GM20431 (cell line): ENCODE measurements around the gene CBLN3.

Experiments
- in situ Hi-C: fragments of 300-500 bp; cut with MseI, MboI; formaldehyde crosslinking; loops from one replicate; pipeline ENCODE4 v1.15.0; 2020; ENCODE audit warnings: low sequenced_read_pairs; ENCODE audit not compliant: unreplicated experiment

CBLN3 gene

DNA sequence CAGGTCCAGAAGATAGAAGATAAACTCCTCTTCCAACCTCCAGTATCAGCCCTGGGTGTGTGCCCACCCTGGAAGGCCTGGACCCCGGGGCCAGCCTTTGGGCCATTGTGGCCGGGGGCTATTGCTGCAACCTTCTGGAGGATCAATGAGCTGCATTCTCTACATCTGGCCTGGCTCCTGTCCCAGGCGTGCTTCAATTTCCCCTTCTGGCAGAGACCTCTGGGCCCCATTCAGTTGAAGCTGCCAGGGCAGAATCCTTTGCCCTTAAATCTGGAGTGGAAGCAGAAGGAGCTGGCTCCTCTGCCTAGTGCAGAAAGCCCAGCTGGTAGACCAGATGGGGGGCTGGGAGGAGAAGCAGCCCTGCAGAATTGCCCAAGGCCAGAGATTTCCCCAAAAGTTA, 20.7 kb downstream of the CBLN3 start:
- in situ Hi-C loops = no loop called here

- in situ Hi-C loops = no loop called here
Observed at GRCh38 chr14:24407608-24408325, 21.7 kb downstream of the CBLN3 start.

- in situ Hi-C loops = no loop called here
Observed at GRCh38 chr14:24406416-24406815, 23.1 kb downstream of the CBLN3 start.

- in situ Hi-C loops = no loop called here
Observed at GRCh38 chr14:24404814-24405213, 24.7 kb downstream of the CBLN3 start.

- in situ Hi-C loops = no loop called here
Observed at GRCh38 chr14:24403294-24403998, 26.0 kb downstream of the CBLN3 start.

DNA sequence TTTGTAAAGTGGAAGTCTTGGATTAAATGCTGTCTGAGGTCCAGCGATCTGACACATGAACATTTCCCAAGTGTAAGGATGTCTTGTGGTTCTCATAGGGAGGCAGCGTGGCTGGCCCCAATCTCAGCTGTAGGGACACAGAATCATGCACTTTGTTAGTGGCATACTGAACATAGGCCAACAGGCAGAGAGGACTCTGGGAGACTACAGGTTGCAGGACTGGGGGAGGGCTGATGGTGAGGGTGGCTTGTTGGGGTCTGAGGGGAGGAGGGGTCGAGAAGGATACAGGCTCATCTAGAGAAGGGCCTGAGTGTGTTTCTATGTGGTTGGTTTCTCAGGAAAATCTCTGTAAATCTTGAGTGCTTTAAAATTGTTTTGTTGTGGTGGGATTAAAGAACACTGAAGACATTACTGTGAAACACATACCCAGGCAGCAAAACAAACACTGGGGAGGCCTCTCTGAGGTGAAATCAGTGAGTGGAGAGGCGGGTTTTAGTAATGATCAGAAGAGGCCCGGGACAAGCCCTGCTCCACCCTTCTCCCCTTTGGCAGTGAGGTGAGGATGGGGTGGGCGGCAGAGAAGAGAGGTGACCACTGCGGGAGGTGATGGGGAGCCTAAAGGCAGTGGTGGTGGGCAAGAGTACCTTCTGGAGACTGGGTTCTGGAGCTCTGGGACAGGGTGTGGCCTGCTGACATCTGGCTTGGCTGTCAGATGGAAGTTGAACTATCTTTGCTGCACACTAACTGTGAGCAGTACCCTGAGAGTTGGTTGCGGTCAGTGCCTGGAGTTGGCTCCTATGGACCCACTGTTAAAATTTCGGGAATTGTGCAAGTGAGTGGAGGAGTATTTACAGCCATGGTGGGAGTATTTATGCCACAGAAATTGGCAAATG, 27.4 kb downstream of the CBLN3 start:
- in situ Hi-C loops = no loop called here

GRCh38 chr14:24399999-24400718, 29.3 kb downstream of the CBLN3 start:
- in situ Hi-C loops = no loop called here

GRCh38 chr14:24399447-24399822, 30.0 kb downstream of the CBLN3 start:
- in situ Hi-C loops = no loop called here

GRCh38 chr14:24398653-24399446, 30.6 kb downstream of the CBLN3 start, which contains the start of gene NYNRIN:
Gene NYNRIN (plus strand): TSS chr14:24399003. CDS start chr14:24399247, 244 bp downstream.
- in situ Hi-C loops = no loop called here

DNA sequence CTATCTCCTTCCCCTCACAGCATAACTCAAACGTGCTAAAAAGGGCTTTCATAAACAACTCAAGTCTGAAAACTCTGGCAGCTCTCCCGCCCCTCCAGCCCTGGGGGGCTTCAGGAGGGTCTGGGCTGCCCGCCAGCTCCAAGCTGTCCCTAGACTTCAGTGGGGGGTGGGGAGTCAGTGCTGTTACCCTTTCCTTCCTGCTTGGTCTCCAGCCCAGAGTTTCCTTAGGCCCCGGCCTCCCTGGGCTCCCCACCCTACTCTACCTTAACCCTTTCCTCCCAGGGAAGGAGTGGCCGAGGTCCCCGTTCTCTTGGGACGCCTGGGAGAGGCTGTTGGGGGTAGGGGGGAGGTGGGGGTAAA, 31.2 kb downstream of the CBLN3 start:
- in situ Hi-C loops = no loop called here

DNA sequence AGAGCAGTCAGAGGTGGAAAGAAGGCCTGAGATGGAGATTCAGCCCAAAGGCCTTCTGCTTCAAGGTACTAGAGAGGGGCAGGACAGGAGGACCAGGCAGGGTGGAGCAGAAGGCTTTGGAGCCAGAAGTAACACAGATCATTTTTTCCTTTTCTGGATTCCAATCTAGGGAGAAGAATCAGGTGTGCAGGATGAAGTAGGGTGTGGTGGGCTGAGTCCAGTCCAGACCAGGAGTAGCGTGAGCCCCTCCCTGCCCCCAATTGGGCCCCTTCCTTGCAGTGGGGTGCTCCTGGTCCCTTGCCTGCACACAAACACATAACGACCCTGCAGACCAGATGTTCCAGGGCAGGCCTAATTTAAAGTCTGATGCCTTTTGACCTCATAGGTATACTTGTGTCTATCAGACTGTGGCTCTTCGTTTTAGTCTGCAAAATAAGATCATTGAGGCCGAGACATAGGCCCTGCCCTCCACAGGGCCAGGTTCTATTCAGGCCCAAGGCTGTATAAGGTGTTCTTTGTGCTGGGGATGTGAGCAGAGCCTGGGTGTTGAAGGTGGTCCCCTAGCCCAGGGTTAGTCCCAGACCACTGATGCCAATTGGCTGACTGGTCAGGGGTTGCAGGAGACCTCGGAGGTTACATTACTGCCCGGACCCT, 31.7 kb downstream of the CBLN3 start:
- in situ Hi-C loops = no loop called here

GRCh38 chr14:24395609-24396582, 33.6 kb downstream of the CBLN3 start:
- in situ Hi-C loops = no loop called here

GRCh38 chr14:24394275-24394674, 35.2 kb downstream of the CBLN3 start:
- in situ Hi-C loops = no loop called here

- in situ Hi-C loops = no loop called here
Observed at GRCh38 chr14:24392325-24393091, 37.0 kb downstream of the CBLN3 start.

DNA sequence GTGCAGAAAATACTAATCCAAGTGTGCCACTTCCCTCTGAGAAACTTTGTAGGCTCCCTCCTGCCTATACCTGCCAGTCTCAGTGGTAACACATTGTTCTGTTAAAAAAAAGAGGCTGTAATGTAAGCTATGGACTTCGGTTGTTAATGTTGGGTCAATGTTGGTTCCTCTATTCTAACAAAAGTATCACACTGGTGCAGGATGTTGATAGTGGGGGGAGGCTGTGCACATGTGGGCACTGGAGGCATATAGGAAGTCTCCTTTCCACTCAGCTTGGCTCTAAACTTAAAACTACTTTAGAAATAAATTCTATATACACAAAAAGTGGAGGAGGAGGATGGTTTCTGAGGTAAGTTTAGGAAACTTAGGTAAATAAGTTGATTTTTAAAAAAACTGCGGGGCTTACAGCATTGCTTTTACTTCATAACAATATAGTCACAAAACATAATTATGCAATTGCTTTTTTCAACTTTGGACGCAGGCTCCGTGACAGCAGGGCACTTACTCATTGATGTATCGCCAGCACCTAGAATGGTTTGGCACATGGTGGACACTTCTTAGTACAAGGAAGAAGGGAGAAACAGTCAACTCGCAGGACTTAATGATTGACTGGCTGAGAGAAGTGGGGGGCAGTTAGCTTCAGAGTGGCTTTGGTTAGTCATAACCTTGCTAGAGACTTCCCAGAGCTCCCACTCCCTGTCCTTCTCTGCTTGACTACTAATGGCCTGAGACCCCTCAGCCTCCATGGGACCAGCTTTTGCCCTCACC, 38.6 kb downstream of the CBLN3 start:
- in situ Hi-C loops = no loop called here

DNA sequence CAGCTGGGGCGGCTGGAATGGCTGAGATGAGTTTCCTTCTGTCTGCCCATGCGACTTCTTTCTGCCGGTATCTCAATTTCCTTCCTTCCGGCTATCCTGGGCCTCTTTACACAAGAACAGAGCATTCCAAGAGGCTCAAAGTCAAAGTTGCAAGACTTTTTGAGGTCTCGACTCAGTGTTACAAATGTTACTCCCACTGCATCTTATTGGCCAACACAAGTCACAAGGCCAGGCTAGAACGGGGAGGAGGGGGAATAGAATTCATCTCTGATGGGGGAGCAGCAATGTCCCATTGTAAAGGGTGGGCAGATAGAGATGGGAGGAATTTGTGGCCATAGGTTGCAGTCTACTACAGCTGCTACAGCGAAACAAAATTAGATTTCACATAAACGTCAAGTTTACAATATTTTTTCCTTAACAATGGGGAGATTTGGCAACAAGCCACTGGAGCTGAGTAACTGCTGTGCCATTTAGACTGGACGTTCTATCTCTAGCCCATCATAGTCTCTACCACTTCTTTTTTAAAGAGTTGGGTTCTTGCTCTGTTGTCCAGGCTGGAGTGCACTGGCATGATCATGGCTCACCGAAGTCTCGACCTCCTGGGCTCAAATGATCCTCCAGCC, 40.1 kb downstream of the CBLN3 start:
- in situ Hi-C loops = no loop called here
